NCI-H2171 treated with DMSO at 0.1 percent for 48 hours (cell line): ENCODE measurements around the gene HIVEP3.
A peak's percentile ranks its signal among the peaks of the same experiment; 100 is the strongest.
"Not testable (repeated sequence)": the region's sequence is repeated elsewhere in the genome, so short reads cannot be mapped to it uniquely, and the experiment has no call there.

Experiments used
- DNase-seq: peaks from one replicate; lab custom pipeline; 2025; lab: John Stamatoyannopoulos, UW

The HIVEP3 gene

DNA sequence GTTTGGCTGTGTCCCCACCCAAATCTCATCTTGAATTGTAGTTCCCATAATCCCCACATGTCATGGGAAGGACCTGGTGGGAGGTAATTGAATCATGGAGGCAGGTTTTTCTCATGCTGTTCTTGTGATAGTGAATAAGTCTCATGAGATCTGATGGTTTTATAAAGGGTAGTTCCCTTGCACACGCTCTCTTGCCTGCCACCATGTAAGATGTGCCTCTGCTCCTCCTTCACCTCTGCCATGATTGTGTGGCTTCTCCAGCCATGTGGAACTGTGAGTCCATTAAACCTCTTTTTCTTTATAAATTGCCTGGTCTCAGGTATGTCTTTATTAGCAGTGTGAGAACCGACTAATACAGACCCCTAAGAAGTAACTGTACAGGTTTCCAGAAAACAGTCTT lies 2.5 kb upstream of the HIVEP3 start:
- DNase-seq: not testable (repeated sequence)

DNA sequence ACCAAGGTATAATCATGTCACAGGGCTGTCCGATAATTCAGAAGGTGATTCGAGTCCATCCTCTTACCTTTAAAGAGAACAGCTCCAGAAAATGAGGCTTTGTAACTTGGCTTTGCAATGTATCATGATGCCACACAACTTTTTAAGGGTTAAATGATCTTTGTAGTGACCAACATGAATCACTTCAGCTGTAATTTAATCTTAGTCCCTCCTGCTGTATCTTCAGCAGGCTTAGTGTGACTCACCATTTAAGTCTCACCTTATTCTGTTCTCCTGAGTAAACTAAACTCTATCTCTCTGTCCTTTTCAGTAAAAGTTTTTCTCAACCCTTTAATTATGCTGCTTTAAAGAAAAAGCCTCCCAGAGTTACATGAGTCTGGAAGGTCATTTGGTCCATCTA lies 1.9 kb upstream of the HIVEP3 start:
- no peak for DNase-seq

DNA sequence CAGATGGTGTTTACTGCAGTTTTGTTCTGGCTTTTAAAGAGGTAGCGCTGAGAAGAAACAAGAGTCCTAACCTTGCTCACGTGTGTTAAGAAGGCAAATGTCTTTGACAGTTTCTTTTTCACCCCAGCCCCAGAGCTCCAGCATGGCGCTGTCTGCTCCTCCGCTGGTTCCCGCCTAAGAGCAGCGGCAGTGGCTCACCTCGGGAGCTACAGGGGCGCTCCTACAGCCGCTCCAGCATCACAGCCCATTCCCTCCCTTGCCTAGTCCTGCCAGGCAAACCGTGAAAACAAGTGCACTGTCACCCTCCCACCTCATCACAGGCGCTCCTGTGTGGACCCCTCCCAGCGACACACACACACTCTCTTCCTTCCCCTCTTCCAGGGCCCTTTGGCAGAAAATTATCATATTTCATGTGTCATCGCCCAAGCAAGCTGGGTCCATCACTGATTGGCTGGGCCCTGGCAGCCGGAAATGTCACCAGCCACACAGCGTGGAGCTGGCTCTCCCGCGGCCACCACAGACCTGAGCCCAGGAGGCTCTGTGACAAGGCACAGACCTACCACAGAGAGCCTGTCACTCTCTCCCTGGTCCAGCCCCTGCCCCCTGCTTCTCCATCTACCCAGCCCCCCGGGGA lies 1.2 kb upstream of the HIVEP3 start:
- DNase-seq: peak; percentile 94

DNA sequence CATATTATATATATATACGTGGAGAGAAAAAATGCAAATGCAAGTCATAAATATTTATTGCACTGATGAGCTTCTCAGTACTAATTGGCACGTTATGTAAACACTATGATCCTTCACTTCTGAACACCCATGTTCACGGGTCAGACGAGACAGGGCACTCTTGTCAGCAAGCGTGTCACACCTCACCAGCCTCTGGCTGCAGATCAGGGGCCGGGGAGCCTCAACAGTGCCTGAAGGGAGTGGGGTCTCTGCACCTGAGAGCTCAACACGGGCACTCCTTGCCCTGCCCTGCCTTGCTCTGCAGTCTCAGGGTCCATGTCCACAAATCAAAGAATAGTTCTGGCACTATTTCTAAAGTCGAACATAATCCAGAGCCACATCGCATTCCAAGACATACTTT lies 409 bp upstream of the HIVEP3 start:
- DNase-seq: peak; percentile 40

DNA sequence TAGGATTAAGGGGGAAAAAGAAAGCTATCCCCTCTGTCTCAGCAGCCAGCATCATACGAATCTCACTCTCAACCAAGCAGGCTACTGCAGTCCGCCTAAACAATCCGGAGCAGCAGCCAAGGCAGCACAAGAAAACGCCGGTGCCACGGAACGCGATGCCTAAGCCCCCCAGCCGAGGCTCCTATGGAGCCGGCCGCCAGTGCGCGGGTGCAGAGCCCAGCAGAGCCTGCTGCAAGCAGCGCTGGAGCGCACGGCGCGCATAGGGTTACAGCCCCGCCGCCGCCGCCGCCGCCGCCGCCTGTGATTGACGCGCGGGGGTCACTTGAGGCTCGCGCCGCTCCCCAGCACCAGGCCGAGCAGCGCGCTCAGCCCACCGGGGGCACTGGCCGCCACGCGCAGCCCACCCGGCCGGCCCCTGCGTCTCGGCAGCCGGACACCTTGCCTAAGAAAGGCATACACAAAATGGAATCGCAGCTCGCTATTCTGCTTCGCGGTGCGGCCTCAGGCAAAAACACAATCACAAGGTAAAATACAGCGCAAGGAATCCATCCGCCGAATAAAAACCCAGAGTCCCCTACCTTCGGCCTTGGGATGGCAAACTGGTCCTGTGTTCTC lies 780 bp downstream of the HIVEP3 start:
- peak; percentile 58 for DNase-seq

DNA sequence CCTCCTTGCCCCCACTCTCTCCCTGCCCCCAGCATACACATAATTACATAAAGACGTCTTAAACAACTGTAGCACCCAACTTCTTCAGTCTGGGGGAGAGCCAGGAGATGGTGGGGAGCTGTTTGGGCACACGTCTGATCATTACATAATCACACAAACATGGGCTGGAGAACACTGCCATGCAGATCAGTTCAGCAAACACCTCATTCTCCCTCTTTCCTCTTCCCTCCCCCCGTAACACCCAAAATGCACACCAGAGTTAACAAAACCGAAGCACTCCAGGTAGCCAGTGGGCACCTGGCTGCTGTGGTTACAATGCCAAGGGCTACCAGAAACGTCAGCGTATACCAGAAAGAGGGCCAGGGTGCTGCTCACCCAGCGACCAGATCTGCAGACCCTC lies 1.6 kb downstream of the HIVEP3 start:
- DNase-seq: no peak

DNA sequence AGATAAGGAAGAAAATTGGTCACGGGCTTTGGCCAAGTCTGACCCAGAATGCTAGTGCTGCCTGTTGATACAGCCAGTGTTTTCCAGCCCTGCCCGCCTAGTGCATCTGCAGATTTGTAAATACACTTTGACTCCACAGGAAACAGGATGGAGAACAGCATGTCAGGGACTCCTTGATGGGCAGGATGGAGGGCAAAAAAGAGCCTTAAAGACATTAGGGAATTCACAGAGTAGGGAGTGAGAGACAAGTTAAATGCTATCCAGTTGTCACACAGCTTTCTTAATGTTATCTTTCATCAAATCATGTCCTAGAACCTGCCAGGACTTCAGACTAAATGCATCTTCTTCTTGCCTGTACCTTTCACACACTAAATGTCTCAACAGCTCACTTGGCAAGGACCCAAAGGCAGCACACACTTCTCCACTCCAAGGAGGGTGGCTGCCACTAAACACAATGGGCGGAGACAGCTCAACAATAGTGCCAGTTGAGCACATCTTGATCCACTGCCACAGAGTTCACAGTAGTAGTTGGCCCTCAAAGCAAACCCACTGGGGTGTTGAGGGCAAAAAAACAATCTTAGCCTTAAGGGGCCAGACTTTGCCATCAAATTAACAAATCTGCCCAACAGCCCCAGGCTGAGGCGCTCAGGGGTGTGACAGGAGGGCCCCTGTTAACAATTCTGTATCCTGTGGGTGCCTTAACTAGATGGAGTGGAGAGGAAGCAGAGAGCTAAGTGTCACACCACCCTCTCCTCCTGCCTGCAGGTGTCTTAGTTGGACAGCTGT lies 2.7 kb downstream of the HIVEP3 start:
- DNase-seq: peak; percentile 45

DNA sequence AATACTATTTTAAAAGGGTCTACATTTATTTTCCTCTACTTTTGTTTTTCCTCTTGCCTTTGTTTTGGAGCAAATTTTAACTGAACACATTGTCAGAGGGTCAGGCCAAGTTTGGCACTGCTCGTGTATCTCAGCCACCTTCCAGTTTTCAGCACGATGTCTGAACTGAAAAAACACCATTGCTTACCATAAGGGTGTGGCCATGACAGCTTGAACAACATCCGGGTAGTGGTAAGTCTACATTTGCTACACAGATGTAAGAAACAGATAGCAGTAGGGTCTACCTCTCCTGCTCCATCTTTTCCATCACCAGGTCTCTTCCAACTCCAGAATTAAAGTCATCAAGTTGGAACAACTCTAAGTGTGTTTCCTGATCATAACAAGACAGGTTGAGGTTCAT lies 4.2 kb downstream of the HIVEP3 start:
- DNase-seq: no peak

DNA sequence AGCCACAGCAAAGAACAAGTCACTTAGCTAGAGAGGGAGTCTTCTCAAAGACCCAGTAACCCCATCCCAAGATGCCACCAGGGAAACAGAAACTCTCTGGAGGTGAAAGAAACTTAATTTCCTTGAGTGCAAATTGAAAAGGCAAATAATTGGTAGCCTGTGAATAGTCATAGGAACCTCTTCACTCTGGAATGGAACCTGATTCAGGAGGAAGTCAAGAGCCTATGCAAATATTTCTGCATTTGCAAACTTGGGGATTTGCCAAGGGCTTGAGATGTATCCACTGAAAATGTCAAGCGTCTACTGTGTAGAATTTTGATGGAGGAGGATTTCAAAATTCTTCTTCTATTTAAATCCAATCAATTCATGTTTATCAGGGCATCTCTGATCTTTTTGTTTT lies 5.7 kb downstream of the HIVEP3 start:
- DNase-seq: no peak

DNA sequence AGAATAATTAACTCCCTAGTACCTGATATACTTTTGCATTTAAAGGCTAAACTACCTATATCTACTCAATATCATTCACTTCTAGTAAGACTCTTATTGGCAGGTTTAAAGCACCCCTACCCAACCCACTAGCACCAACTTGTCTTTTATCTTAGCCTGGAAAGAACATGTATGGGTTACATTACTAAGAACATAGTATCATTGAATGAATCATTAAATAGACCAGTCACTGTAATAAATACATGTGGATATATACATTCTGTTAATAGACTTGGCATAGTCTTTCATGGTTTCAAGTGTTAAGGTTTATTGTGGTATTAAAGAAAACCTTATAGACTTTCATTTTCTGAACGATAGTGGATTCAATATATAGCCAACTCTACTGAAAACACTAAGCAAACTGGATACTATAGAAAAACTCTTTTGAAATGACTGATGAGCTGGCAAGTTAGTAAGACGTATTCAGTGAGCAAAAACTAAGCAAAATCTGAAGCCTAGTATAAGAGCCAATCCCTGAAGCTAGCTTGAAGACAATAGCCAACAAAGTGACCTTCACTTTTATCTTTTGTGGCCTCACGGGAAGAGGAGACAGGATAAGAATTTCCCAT lies 10.3 kb downstream of the HIVEP3 start:
- DNase-seq: no peak

DNA sequence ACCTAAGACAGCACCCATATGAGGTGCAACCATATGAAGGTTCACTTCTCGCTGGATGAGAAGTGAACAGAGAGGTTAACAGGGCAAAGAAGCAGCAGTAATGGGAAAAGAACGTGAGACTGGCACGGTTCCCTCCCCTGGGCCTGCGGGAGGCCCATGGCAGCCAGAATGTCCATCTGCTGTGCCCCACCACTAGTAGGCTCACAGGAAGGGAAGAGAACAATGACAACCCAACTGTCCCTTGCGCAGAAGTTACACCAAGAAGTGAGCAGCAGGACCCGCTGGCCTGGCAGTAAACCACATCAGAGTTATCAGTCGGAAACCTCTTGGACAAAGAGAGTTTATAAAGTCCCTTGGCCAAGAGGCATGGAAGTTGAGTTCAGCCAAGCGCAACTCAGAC lies 11.3 kb downstream of the HIVEP3 start:
- no peak for DNase-seq

DNA sequence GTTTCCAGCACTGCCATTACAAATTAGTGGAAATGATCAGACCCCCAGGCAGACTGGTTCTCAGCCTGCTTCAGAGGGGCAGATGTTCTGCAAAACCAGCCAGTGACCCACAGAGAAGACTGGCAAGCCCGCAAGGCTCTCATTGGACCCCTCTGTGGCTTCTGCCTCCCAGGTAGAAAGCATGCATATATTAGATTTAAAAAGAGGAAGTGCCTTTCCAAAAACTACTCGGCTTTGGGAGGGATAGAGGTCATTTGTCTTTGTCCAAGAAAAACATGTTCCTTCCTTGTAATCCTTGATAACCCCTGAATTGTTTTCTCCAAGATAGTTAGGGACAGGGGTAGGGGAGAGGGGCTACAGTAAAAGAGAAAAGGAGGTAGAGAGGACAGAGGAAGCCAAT lies 11.8 kb downstream of the HIVEP3 start:
- no peak for DNase-seq

DNA sequence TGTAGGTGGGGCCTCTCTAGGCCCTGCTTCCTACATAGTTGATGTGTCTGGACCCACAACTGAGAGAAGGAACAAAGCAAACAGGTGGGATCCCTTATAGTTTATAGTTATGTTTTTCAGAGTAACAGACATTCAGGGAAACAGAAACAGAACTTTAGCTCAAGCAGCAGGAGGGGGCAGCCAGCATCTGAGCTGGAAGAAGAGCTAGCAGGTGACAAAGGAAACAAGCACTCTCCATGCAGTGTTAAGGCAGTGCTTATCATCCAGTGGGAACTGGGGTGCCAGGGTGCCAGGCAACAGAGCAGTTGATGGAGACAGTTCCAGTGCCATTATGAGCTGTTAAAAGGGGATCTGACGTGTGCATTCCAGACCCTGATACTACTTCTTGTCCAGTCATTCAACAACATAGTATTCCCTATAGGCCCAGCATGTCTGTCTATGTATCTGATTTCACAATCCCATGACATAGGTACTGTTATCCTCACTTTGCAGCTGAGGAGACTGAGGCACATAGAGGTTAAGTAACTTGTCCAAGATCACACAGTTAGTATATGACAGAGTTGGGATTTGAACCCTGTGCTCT lies 13.5 kb downstream of the HIVEP3 start:
- DNase-seq: no peak

DNA sequence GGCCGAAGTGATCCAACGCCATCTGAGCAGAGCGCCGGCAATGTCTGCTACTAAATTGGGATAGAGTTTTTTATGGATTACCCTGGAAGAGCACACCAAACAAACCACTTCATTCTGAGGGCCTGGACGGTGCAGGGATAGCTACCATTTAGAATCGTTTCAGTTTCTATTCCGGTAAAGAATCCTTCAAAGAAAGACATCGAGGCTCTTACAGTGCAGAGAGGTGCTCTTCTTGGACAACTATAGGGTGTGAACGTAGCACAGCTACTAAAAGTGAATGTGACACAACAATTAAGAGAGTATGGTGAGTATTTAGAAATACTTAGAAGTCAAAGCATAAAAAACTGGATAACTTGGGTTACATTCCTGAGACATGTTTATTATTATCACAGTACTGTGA lies 16.1 kb downstream of the HIVEP3 start:
- no peak for DNase-seq

DNA sequence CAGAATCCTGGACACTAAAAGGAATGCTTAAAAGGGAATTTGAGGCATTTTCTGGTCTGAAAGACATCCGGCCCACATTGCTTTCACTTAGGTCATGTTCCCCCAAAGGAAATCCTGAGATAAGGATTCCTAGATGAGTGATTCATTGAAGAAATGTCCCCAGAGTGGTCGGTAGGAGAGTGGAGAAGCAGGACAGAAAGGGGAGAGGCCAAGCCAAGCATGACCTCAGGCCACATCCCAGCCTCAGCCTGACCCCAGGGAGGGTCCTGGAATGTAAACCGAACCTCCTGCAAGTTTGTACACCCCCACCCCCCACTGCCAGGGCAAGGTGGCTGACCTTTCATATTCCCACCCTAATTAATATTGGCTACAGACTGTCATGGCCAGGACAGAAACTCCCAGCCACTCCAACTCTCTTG lies 16.6 kb downstream of the HIVEP3 start:
- no peak for DNase-seq

DNA sequence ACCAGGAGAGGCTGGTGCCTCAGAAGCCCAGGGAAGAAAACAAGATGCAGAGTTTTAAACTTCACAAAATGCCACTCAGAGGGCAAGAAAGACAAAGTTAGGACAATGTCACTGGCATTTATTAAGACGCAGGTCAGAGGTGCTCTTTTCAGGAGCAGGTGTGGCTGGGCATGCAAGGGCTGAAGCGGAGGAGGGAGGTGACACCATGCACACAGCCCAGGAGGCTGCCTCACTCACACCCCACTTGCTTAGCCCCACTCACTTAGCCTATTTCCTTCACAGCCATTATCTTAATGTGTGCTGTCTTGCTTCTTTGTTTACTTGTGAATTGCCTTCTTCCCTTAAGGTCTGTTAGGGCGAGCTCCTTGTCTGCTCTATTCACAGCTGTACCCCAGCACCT lies 17.2 kb downstream of the HIVEP3 start:
- no peak for DNase-seq

DNA sequence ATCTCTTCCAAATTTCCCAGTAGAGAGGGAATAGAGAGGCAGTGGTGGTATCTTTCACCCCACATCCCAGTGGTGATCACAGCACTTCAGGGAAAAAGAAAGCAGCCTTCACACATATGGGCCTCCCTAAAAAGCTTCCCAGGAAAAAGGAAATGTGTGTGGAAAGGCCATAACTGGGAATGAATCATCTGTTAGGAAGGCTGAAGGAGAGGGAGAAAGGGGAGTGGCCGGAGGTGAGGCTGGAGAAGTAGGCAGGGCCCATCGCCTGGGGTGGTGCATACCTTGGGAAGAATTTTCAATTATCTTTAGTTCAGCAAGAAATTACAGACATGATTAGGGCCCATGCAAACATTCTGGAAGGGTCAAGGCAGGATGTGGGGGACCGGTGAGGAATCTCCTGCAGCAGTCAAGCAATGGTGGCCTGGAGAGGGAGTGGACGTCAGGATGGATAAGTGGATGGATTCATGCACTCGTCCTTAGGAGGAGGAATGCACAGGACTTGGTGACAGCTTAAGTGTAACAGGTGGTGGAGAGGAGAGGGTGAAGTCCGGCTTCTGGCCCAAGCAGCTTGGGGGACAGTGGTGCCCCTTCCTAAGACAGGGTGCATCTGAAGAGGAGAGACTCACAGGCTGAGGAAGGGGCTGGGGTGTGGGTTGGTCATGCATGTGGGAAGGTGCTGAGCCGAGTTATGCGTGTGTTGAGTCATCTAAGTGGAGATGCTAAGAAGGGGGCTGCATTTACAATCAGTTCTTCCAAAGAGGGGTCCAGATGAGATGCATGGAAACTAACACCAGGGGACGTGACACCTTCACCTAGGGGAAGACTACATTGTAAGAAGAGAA lies 17.9 kb downstream of the HIVEP3 start:
- DNase-seq: no peak

DNA sequence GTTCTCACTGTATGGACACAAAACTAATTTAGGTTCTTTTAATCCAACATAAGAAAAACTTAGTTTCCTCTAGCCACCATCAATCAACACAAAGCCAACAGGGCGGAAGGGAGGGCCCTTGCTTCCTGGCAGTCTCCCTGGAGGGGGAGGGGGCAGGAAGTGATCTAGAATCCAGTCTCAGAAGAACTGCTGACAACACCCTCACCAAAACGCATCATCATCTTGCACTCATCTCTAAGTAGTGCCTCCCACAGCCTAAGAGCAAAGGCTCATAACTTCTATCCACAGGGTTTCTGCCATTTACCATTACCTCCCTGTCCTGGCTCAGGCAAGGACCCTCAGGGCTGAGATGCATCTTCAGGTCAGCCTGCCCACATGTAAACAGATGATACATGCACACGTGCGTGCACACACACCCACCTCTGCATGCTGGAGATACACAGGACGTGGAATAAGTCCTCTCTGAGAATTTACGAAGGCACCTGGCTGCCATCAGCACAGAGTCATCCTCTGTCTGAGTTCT lies 20.5 kb downstream of the HIVEP3 start:
- DNase-seq: no peak

DNA sequence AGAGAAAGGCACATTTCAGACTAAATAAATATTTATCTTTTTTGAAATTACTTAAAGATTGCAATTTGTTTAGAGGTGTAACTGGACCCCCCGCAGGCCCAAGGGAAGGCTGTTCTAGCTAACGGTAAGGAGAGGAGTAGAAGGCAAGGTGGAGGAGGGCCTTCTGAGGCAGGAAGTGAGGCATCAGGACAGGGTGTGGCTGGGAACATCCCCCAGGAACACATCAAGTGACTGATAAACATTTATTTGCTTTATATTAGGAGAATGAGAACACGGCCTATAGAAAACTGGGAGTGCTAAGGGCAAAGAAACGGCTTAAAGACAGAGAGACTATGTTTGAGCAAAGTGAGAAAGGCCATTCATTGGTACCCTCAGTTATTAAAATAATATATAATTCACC lies 23.2 kb downstream of the HIVEP3 start:
- DNase-seq: no peak

DNA sequence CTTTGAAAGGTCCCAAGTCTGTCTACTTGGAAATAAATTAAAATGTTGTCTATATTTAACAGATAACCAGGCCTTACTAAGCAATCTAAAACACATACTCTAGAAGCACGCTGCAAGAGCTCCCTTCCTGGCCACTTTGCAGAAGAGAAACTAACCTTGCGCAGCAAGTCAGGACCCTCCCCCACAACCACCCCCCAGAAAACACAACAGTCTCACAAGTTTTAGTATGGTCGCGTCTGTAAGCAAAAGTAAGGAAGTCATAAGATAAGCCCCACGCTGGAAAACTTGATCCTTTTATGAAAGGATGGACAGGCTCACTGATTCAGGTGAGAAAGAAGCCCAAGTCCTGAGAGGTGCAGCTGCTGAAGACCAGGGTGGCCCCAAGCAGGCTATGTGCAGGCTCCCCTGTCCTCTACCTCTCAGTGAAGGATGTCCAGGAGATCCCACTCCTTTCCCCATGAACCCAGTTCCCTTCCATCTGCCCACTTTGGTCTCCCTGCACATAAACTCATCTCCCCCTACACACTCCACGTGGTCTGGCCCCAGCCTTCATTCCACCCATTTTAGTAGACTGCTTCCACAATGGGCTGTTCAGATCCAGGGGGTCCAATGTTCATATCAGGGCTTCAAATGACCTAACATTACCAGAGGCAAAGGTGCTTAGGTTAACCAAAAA lies 23.8 kb downstream of the HIVEP3 start:
- DNase-seq: no peak
